DOHH2 (cell line): ENCODE results near the gene HMCN2.

Source experiments
- CTCF ChIP-seq: fragments of 200-600 bp; sonication (generic); IDR thresholded peaks from one replicate; pipeline ENCODE4 v1.5.1; 2014; ENCODE audit warnings: antibody characterized with exemption, mild to moderate bottlenecking, low read depth, low read length; ENCODE audit not compliant: poor library complexity, severe bottlenecking
- EZH2phosphoT487 ChIP-seq: fragments of 200-600 bp; sonication (generic); IDR thresholded peaks from 2 replicates; pipeline ENCODE4 v1.6.1; 2017; ENCODE audit warnings: borderline replicate concordance, mild to moderate bottlenecking, antibody characterized with exemption, low read length, moderate library complexity, mixed read lengths

GRCh38 chr9:130245474-130245873, 20.1 kb upstream of the HMCN2 start:
- no peak for TF ChIP-seq CTCF
- no peak for TF ChIP-seq EZH2phosphoT487
